ENCODE results near the gene C1orf232. TPM values are rescaled to one million over a fixed set of nuclear protein-coding genes. Genes with fewer than 3 reads are reported as not detected.

The C1orf232 gene
- total and polyA plus RNA-seq, 9 of the 15 experiments (the other 6 are each of a cell fraction or from before 2014, with no cell fraction given) = not detected

GRCh38 chr1:26124418-26125331, 44.1 kb downstream of the C1orf232 start (continued):
- TF ChIP-seq MYC (IDR thresholded peaks at IDR 0.05; ENCODE audit: low read depth, low read length) (no peak), MYC (CRISPR knock-in tag; IDR thresholded peaks at IDR 0.05; ENCODE audit: borderline replicate concordance, low read depth) (peak; percentile 36; the same call in 1 of the 2 replicates), ZNF717 (CRISPR knock-in tag; IDR thresholded peaks at IDR 0.05) (no peak), FOXK2 (conservative IDR thresholded peaks at IDR 0.05 in 1 of 2, IDR thresholded peaks at IDR 0.05 in 1 of 2; ENCODE audit: low read depth in 2 of 2) (no peak), CBX5 (IDR thresholded peaks at IDR 0.05; ENCODE audit: borderline replicate concordance, low read depth) (no peak), DPF2 (IDR thresholded peaks at IDR 0.05) (no peak), E2F8 (IDR thresholded peaks at IDR 0.05; ENCODE audit: low read depth, partially characterized antibody) (no peak), CREBBP (IDR thresholded peaks at IDR 0.05; ENCODE audit: low read depth, low read length) (no peak), CBX2 (IDR thresholded peaks at IDR 0.05; ENCODE audit: insufficient read depth, low read length, poor library complexity, severe bottlenecking) (no peak), OTX1 (CRISPR knock-in tag; IDR thresholded peaks at IDR 0.05) (no peak), ARID1B (IDR thresholded peaks at IDR 0.05) (no peak), PHF21A (IDR thresholded peaks at IDR 0.05; ENCODE audit: borderline replicate concordance, low read depth) (no peak)
- TF ChIP-seq, protein P1, sequence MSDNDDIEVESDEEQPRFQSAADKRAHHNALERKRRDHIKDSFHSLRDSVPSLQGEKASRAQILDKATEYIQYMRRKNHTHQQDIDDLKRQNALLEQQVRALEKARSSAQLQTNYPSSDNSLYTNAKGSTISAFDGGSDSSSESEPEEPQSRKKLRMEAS (CRISPR knock-in tag; IDR thresholded peaks at IDR 0.05) = no peak
- TF ChIP-seq, protein P2, sequence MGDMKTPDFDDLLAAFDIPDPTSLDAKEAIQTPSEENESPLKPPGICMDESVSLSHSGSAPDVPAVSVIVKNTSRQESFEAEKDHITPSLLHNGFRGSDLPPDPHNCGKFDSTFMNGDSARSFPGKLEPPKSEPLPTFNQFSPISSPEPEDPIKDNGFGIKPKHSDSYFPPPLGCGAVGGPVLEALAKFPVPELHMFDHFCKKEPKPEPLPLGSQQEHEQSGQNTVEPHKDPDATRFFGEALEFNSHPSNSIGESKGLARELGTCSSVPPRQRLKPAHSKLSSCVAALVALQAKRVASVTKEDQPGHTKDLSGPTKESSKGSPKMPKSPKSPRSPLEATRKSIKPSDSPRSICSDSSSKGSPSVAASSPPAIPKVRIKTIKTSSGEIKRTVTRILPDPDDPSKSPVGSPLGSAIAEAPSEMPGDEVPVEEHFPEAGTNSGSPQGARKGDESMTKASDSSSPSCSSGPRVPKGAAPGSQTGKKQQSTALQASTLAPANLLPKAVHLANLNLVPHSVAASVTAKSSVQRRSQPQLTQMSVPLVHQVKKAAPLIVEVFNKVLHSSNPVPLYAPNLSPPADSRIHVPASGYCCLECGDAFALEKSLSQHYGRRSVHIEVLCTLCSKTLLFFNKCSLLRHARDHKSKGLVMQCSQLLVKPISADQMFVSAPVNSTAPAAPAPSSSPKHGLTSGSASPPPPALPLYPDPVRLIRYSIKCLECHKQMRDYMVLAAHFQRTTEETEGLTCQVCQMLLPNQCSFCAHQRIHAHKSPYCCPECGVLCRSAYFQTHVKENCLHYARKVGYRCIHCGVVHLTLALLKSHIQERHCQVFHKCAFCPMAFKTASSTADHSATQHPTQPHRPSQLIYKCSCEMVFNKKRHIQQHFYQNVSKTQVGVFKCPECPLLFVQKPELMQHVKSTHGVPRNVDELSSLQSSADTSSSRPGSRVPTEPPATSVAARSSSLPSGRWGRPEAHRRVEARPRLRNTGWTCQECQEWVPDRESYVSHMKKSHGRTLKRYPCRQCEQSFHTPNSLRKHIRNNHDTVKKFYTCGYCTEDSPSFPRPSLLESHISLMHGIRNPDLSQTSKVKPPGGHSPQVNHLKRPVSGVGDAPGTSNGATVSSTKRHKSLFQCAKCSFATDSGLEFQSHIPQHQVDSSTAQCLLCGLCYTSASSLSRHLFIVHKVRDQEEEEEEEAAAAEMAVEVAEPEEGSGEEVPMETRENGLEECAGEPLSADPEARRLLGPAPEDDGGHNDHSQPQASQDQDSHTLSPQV (IDR thresholded peaks at IDR 0.05) = peak; percentile 92
- TF ChIP-seq, protein P3, sequence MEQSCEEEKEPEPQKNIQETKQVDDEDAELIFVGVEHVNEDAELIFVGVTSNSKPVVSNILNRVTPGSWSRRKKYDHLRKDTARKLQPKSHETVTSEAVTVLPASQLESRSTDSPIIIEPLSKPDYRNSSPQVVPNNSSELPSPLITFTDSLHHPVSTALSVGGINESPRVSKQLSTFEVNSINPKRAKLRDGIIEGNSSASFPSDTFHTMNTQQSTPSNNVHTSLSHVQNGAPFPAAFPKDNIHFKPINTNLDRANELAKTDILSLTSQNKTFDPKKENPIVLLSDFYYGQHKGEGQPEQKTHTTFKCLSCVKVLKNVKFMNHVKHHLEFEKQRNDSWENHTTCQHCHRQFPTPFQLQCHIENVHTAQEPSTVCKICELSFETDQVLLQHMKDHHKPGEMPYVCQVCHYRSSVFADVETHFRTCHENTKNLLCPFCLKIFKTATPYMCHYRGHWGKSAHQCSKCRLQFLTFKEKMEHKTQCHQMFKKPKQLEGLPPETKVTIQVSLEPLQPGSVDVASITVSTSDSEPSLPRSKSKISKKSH (CRISPR knock-in tag; IDR thresholded peaks at IDR 0.05) = no peak
